HG03039 (cell line): ENCODE results near the gene TMPRSS12.
"Not testable (repeated sequence)": the region's sequence is repeated elsewhere in the genome, so short reads cannot be mapped to it uniquely, and the experiment has no call there.

Source experiments
- ATAC-seq: cut with Tn5 transposase; IDR thresholded peaks from one replicate; pipeline ENCODE4 v1.9.1; 2021; ENCODE audit warnings: mild to moderate bottlenecking, moderate library complexity; ENCODE audit not compliant: unreplicated experiment

TMPRSS12 gene

GRCh38 chr12:50925342-50925651 lies 82.6 kb downstream of the TMPRSS12 start:
- ATAC-seq, result no peak

GRCh38 chr12:50925920-50926319 lies 83.2 kb downstream of the TMPRSS12 start:
- no peak for ATAC-seq

- no peak for ATAC-seq
Observed at GRCh38 chr12:50926415-50926814, 83.7 kb downstream of the TMPRSS12 start.

GRCh38 chr12:50926932-50927331 lies 84.2 kb downstream of the TMPRSS12 start:
- not testable (repeated sequence) for ATAC-seq

GRCh38 chr12:50927356-50927755 lies 84.6 kb downstream of the TMPRSS12 start:
- ATAC-seq, result no peak

GRCh38 chr12:50927766-50928224 lies 85.1 kb downstream of the TMPRSS12 start:
- ATAC-seq, result no peak

GRCh38 chr12:50928392-50928791 lies 85.7 kb downstream of the TMPRSS12 start:
- no peak for ATAC-seq

GRCh38 chr12:50929831-50930230 lies 87.1 kb downstream of the TMPRSS12 start:
- no peak for ATAC-seq

GRCh38 chr12:50930477-50930876 lies 87.8 kb downstream of the TMPRSS12 start:
- not testable (repeated sequence) for ATAC-seq

GRCh38 chr12:50932787-50933280 lies 90.1 kb downstream of the TMPRSS12 start:
- ATAC-seq, result no peak

- no peak for ATAC-seq
Observed at GRCh38 chr12:50933459-50934124, 90.9 kb downstream of the TMPRSS12 start.

GRCh38 chr12:50934371-50934851 lies 91.7 kb downstream of the TMPRSS12 start:
- no peak for ATAC-seq

GRCh38 chr12:50934981-50935807 lies 92.5 kb downstream of the TMPRSS12 start:
- no peak for ATAC-seq

- no peak for ATAC-seq
Observed at GRCh38 chr12:50936821-50937530, 94.2 kb downstream of the TMPRSS12 start.
